Stimulated activated effector memory CD8-positive, alpha-beta T cell treated with anti-CD3 and anti-CD28 coated beads, Interleukin-12 subunit alpha, Interleukin-12 subunit beta, amount 100 ng/mL, for 72 hours (primary cell): ENCODE measurements around the gene MLF2.
"Not testable (repeated sequence)": the region's sequence is repeated elsewhere in the genome, so short reads cannot be mapped to it uniquely, and the experiment has no call there.

ENCODE experiments used
- ATAC-seq: fragments of 150-1000 bp; cut with Tn5 transposase; 2 replicates; pipeline ENCODE4 v1.10.0; 2021
- DNase-seq, 2 donors: peaks; one replicate each; pipeline ENCODE4 v3.0.0; 2021 to 2022; ENCODE audit warnings: low spot score in 2 of 2
- H3K27ac Mint-ChIP-seq: one replicate; pipeline ENCODE4 v1.8.0; 2022; ENCODE audit warnings: mild to moderate bottlenecking, mixed read lengths
- H3K36me3 Mint-ChIP-seq: one replicate; pipeline ENCODE4 v1.8.0; 2022; ENCODE audit warnings: mild to moderate bottlenecking, mixed read lengths
- H3K4me1 Mint-ChIP-seq: one replicate; pipeline ENCODE4 v1.8.0; 2022; ENCODE audit warnings: mixed read lengths
- H3K4me3 Mint-ChIP-seq: one replicate; pipeline ENCODE4 v1.8.0; 2022; ENCODE audit warnings: mild to moderate bottlenecking, mixed read lengths
- H3K9me3 Mint-ChIP-seq: one replicate; pipeline ENCODE4 v1.8.0; 2022; ENCODE audit warnings: mixed read lengths

MLF2 gene

DNA sequence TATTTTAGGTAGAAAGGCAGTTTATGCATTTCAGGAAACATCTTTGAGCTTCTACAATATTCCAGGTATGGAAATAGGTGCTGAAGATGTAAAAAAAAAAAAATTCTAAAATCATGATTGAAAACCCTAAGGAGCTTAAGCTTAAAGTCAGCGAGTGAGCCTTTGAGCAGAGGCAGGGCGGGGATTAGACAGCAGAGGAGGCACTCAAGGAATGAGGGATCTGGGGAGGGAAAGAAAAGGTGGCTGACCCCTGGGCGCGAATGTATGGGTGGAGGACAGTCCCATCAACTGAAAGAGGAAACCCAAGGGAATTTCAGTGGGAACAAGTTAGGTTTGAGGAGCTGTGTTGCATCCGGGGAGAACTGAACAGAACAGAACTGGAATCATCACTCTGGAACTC lies 6.8 kb upstream of the MLF2 start:
- DNase-seq (no peak), ATAC-seq (no peak)
- H3K4me1 Mint-ChIP-seq, result peaks cover 18% of the 10 kb centered on the region
- no peaks in the 10 kb centered on the region for H3K9me3 Mint-ChIP-seq
- no peaks in the 10 kb centered on the region for H3K36me3 Mint-ChIP-seq
- H3K27ac Mint-ChIP-seq, result no peak overlapping the region
- H3K4me3 Mint-ChIP-seq, result no peak overlapping the region

GRCh38 chr12:6758506-6759095 lies 5.7 kb upstream of the MLF2 start:
- ATAC-seq (no peak), DNase-seq (no peak)
- H3K27ac Mint-ChIP-seq, result no peak overlapping the region

DNA sequence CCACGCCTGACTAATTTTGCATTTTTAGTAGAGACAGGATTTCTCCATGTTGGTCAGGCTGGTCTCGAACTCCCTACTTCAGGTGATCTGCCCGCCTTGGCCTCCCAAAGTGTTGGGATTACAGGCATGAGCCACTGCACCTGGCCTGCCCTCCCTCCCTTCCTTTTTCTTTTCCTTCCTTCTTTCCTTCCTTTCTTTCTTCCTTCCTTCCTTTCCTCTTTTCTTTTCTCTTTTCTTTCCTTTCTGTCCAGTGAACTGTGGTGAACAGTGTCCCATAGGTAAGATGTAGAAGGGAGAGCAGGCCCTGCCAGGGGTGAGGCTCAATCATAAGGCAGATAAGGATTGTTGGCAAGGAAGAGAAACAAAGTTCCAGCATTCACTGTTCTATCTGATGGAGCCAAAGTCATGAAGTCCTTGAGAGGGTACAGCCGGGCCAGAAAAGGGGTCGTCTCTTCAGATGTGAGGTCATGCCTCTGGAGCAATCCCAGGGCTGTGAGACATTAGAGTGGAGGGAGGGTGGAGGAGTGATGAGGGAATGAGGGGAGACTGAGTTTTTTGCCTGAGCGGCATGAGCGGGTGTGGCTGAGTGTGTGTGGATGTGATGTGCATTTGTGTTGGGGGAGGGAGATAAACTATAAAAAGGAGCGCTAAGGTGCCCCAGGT lies 4.2 kb upstream of the MLF2 start:
- H3K27ac Mint-ChIP-seq, result peak overlapping the region; percentile 2
- DNase-seq (peak in 1 of 2 donors; percentile 45), ATAC-seq (no peak)
- no peak overlapping the region for H3K4me3 Mint-ChIP-seq
- H3K36me3 Mint-ChIP-seq, result peaks cover 18% of the 10 kb centered on the region
- peaks cover 24% of the 10 kb centered on the region for H3K4me1 Mint-ChIP-seq
- no peaks in the 10 kb centered on the region for H3K9me3 Mint-ChIP-seq

More at GRCh38 chr12:6758506-6759095, 5.7 kb upstream of the MLF2 start:
- Mint-ChIP-seq H3K9me3 (no peaks in the 10 kb centered on the region), H3K4me3 (no peak overlapping the region), H3K36me3 (peaks cover 4% of the 10 kb centered on the region), H3K4me1 (peaks cover 15% of the 10 kb centered on the region)

DNA sequence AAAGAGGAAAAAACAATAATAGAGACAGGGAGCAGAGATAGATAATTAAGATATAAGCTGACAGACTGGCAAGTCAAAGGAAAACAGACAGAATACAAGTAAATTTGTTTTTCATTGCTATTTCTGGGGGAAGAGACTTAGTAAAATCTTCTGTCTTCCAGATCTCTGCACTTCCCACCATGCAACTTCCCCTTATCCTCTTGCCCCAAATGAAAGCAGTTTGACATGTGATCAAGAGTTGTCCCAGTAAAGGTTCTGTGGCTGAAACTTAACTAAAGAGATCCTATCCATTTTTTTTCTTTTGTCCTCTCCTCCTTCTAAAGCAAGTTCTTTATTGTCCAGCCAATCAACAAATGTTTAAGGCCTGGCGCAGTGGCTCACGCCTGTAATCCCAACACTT lies 1.5 kb upstream of the MLF2 start:
- Mint-ChIP-seq H3K27ac (peak overlapping the region; percentile 97), H3K9me3 (no peaks in the 10 kb centered on the region), H3K4me1 (peaks cover 39% of the 10 kb centered on the region), H3K36me3 (peaks cover 46% of the 10 kb centered on the region), H3K4me3 (no peak overlapping the region)
- no peak for ATAC-seq
- no peak for DNase-seq

DNA sequence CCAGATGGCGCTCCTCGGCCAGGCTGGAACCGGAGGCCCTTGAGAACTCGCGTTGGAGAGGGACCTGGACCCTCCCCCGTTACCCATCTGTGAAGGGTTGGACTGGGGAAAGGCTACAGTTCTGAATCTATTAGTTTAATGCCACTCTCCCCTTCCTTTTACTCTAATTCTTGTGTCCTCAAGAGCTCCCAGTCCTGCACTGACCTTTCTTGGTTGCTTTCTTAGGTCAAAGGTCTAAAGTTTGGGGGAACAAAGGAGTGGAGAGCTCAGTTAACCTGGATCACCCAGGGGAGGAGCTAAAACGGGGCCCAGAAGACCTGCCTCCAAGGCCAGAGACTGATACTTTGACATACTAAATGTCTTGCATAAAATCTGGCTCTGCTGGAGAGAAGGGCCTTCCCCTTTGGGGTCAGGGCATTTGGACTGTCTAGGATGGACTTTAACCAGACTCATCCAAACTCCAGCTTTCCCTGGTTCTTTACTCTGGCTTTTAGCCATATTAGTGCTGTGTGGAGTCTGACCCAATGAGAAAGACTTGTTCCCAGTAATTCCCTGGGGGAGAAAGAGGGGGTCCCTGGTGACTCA lies 923 bp upstream of the MLF2 start:
- ATAC-seq (no peak), DNase-seq (no peak)
- Mint-ChIP-seq H3K4me1 (peaks cover 38% of the 10 kb centered on the region), H3K4me3 (peak overlapping the region; percentile 90), H3K9me3 (no peaks in the 10 kb centered on the region), H3K36me3 (peaks cover 51% of the 10 kb centered on the region), H3K27ac (peak overlapping the region; percentile 97)

DNA sequence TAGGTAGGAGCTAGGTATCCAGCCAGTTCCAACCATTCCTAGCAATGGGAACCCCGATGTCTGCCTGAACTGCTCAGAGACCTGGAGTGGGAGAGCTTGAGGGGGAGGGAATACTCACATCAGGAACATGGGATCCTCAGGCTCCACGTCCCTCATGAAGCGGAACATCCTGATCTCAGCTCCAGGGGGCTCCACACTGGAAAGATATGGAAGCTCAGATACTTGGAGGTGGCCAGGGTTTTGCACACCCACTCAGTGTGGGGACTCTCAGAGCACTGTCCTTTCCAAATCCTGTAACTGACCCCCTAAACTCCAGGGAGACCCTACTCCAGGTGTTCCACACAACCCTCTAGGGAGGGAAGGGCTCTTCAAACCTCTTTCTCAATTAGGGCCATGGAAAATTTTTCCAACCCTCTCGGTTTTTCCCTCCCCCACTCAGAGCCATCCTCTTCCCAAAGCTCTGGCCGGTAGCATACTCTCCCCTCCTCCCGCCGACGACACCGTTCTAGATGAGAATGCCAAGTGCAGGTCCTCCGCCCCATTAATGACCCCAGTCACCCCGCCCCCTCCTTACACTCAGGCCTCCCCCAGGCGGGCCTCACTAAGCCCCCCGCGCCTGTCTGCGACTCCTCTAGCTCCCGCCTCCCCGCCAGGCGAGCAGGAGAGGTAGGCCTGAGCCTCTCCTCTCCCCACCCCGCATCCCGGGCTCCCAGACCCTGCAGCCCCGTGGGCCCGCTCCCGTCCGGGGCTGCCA lies 597 bp downstream of the MLF2 start:
- Mint-ChIP-seq H3K36me3 (peaks cover 66% of the 10 kb centered on the region), H3K27ac (peak overlapping the region; percentile 97), H3K9me3 (no peaks in the 10 kb centered on the region), H3K4me3 (peak overlapping the region; percentile 90), H3K4me1 (peaks cover 40% of the 10 kb centered on the region)
- DNase-seq (no peak), ATAC-seq (peak; percentile 1)

- H3K4me1 Mint-ChIP-seq, result peaks cover 41% of the 10 kb centered on the region
- ATAC-seq (no peak), DNase-seq (no peak)
- peak overlapping the region; percentile 97 for H3K27ac Mint-ChIP-seq
- peaks cover 72% of the 10 kb centered on the region for H3K36me3 Mint-ChIP-seq
- peak overlapping the region; percentile 90 for H3K4me3 Mint-ChIP-seq
- H3K9me3 Mint-ChIP-seq, result no peaks in the 10 kb centered on the region
Measured at GRCh38 chr12:6751767-6752166, 1.2 kb downstream of the MLF2 start.

DNA sequence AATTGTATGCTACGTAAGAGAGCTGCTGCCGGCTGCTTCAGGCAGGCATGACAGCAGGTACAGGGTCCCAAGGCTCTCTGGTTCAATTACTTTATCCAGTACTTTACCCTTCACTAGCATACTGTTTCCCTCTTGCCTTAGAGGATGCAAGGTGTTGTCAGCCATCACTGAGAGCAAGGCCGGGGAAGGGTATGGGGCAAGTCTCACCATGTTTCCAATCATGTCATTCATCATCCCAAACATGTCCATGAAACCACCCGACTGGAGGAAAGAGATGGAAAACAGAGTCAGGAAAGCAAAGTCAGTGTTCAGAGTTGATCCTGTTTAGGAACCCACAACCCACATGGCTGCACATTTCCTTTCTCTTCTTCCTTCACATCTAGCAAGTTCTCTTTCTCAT lies 2.4 kb downstream of the MLF2 start:
- Mint-ChIP-seq H3K27ac (peak overlapping the region; percentile 97), H3K9me3 (no peaks in the 10 kb centered on the region), H3K4me1 (peaks cover 46% of the 10 kb centered on the region), H3K36me3 (peaks cover 85% of the 10 kb centered on the region), H3K4me3 (no peak overlapping the region)
- ATAC-seq (no peak), DNase-seq (no peak)

DNA sequence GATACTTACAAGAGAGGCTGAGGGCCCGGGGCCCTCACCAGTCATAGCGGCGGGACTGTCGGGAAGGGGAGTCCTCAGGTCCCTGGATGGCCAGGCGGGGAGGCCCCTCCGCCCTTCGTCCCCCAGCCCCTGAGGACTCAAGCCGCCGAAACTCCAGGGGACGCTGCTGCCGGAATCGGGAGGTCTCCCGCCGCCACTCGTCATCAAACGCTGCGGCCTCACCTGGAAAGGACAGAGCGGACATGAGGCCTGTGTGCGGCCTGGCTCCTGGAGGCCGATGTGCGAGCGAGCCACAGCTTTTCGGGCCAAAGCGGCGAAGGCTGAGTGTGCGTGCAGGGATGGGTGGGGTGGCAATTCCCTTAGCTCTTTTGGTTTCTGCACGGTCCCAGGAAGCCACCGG lies 4.2 kb downstream of the MLF2 start:
- Mint-ChIP-seq H3K27ac (peak overlapping the region; percentile 56), H3K4me3 (no peak overlapping the region), H3K4me1 (peaks cover 50% of the 10 kb centered on the region), H3K9me3 (no peaks in the 10 kb centered on the region), H3K36me3 (peaks cover 92% of the 10 kb centered on the region)
- ATAC-seq (no peak), DNase-seq (no peak)

- DNase-seq (no peak), ATAC-seq (no peak)
- Mint-ChIP-seq H3K9me3 (peaks cover 4% of the 10 kb centered on the region), H3K4me1 (peaks cover 55% of the 10 kb centered on the region), H3K4me3 (no peak overlapping the region), H3K27ac (peak overlapping the region; percentile 70), H3K36me3 (peaks cover 77% of the 10 kb centered on the region)
Measured at GRCh38 chr12:6747216-6747615, 5.7 kb downstream of the MLF2 start.

DNA sequence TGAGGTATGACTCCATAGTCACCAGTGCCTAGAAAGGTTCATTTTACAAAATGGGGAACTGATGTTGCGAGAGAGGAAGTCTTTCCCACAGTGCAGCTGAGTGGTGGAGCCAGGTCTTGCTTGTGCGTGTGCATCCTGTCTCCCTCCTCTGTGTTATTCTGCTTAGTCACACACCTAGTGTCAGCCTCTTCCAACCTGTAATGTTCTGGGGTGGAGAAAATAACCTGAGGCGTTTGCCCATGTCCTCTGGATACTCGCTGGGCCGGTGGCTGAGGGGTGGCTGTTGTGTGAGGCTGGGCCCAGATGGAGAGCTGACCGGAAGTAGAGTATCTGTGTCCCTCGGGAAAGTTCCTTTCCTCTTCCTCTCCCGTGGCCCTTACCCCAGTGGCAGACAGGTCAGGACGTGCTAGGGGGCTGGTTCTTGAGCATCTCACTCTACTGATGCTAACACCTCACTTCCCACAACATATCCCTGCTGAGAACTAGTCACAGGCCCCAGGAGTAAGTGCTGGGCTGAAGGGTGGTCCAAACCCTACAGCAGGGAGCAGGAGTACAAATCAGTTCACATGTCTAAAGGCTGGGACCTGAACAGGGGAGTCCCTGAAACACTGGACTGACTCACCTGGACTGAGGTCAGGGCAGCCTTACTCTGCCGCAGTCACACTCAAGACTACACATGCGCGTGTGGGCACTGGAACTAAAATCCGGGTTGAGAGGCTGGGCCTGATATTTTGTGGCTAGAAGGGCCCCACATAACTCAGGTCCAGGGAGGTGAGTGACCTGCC lies 7.0 kb downstream of the MLF2 start:
- Mint-ChIP-seq H3K4me3 (no peak overlapping the region), H3K4me1 (peaks cover 46% of the 10 kb centered on the region), H3K9me3 (peaks cover 4% of the 10 kb centered on the region), H3K36me3 (peaks cover 64% of the 10 kb centered on the region), H3K27ac (peak overlapping the region; percentile 82)
- DNase-seq (peak in 1 of 2 donors; percentile 48), ATAC-seq (peak; percentile 33)

- not testable (repeated sequence) for H3K9me3 Mint-ChIP-seq, DNase-seq, H3K4me3 Mint-ChIP-seq
- peak overlapping the region; percentile 60 for H3K27ac Mint-ChIP-seq
- H3K4me1 Mint-ChIP-seq, result peaks cover 43% of the 10 kb centered on the region
- ATAC-seq, result peak; percentile 45
- peaks cover 38% of the 10 kb centered on the region for H3K36me3 Mint-ChIP-seq
Measured at GRCh38 chr12:6743300-6743699, 9.6 kb downstream of the MLF2 start.

DNA sequence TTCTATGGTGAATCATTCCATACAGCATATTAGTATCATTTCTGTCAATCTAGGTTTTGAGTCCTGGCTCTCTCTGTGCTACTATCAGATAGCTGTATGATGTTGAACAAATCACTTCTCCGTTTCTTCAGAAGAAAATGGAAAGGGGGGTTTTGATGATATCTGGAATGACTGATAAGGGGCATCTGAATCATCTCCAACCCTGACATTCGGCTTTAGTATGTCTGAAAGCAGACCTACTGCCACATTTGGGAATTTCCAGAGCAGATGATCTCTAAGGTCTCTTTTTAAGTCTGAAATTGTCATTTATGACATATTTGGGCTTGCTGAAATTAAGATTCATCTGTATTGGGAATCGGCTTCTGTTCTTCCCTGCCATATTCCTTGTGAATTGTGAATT lies 10.1 kb downstream of the MLF2 start:
- Mint-ChIP-seq H3K36me3 (peaks cover 33% of the 10 kb centered on the region), H3K27ac (peak overlapping the region; percentile 60), H3K9me3 (peaks cover 4% of the 10 kb centered on the region), H3K4me1 (peaks cover 38% of the 10 kb centered on the region), H3K4me3 (no peak overlapping the region)
- ATAC-seq (peak; percentile 78), DNase-seq (no peak)

GRCh38 chr12:6742080-6742479 lies 10.9 kb downstream of the MLF2 start:
- Mint-ChIP-seq H3K36me3 (peaks cover 25% of the 10 kb centered on the region), H3K4me1 (peaks cover 32% of the 10 kb centered on the region), H3K27ac (peak overlapping the region; percentile 60)
- H3K9me3 Mint-ChIP-seq, ATAC-seq, H3K4me3 Mint-ChIP-seq, DNase-seq: not testable (repeated sequence)

- ATAC-seq (no peak), DNase-seq (no peak)
- Mint-ChIP-seq H3K4me1 (peaks cover 6% of the 10 kb centered on the region), H3K27ac (no peak overlapping the region), H3K36me3 (peaks cover 25% of the 10 kb centered on the region), H3K4me3 (no peak overlapping the region), H3K9me3 (no peaks in the 10 kb centered on the region)
Measured at GRCh38 chr12:6736754-6737153, 16.2 kb downstream of the MLF2 start.
